Limb (tissue), 2 donors: ENCODE results near the gene ERC2.

Source experiments
- DNase-seq, 2 donors: peaks; one replicate each; pipeline ENCODE4 v3.0.0-alpha.2; 2016; ENCODE audit errors: extremely low spot score in 2 of 2

Gene ERC2

DNA sequence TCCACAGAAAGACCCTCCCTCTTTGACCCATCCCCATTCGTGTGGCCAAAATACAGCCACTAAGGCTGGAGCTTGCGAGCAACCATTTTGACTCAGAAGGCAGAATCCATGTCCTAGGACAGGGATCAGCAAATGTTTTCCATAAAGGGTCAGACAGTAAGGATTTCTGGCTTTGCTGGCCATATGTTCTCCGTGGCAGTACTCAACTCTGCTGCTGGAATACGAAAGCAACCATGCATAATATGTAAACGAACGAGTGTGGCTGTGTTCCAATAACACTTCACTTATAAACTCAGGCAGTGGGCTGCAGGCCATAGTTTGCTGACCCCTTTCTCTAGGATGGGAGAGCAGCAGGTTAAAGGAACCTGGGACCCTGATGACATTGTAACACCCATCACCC is 903.5 kb downstream of the ERC2 start:
- DNase-seq: no peak

DNA sequence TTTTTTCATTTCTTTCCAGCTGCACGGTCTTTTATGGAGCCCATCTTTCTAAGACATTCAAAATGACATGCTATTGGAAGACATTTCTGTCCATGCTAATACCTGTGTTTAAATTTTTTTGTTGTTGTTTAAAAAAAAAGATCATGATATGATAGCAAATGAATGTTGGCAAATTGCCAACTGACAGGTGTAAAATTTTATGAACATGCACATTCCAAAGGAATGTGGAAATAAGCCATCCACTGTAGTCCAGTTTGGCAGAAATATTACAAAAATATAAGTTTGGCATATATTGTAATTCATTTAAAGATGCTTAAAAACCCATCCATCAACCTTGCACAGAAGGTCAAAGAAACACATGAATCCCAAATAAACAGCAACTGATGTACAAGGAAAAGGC is 905.6 kb downstream of the ERC2 start:
- DNase-seq: no peak

DNA sequence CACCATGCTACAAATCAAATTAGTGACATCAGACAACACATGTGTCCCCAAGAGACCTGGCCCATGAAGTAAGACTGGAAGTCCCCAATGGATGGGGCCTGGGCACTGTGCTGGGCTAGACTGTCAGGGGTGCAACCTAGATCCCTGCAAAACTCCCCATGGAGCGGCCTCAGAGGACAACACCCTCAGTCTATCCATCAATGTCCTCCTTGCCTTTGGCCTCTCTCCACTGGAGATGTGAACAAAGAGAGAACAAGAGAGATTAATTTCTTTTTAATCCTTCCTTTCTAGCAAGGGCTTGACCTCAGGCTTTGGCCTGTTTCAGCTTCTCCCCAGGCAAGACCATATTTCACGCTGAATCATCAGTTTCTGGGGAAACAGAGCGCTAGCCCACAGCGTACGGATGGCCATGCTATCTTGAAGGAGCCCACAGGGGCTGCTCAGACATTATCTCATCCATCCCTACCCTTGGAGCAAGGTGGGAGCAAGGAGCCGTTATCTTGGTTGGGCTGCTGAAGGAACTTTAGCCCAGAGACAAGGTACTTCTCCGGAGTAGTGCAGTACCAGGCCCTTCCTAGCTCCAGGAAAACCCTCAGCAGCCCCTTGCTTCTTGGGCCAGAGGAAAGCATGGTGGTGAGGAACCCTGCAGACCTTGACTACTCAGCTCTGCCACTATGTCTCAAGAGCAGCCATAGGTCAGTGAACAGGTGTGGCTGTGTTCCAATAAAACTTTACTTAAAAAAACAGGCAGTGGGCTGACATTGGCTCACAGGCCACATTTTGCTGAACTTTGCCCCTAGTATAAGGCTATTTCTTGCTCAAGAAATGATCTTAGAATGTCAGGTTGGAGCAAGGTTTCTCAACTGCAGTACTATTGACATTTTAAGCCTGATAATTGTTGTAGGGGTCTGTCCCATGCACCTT is 908.5 kb downstream of the ERC2 start:
- no peak for DNase-seq

DNA sequence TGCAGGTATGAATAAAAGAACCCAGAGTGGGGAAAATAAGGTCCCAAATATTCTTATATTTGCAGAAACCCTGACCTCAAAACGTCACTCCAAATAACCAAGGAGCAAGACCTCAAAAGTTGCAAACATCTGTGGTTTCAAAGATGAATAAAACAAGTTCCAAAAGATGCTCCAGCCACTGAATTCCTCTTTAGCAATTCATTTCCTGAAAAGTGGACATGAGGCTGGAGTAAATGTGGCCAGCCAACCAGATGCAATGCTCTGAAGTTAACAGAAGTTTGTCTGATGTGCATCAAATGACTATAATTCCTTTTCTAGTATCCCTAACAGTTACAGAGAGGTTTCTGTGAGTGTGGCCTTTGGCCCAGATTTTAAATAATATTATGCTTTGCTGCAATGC is 910.0 kb downstream of the ERC2 start:
- no peak for DNase-seq

DNA sequence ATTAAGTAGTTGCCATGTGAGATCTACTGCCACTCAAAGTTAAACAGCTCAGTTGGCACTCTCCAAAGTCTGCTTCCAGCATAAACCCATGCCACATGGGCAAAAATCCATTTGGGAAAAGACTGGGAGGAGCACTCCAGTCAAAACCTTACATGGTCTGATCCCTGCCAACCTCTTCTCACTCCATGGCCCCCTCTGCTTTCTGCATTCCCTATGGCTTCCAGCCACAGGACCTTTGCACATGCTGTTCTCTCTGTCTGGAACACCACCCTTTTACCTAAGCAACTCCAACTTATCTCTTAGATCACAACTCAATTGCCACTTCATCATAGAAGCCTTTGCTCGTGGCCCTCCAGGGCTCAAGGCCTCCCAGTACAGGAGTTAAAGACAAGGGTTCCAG is 910.7 kb downstream of the ERC2 start:
- DNase-seq: no peak

DNA sequence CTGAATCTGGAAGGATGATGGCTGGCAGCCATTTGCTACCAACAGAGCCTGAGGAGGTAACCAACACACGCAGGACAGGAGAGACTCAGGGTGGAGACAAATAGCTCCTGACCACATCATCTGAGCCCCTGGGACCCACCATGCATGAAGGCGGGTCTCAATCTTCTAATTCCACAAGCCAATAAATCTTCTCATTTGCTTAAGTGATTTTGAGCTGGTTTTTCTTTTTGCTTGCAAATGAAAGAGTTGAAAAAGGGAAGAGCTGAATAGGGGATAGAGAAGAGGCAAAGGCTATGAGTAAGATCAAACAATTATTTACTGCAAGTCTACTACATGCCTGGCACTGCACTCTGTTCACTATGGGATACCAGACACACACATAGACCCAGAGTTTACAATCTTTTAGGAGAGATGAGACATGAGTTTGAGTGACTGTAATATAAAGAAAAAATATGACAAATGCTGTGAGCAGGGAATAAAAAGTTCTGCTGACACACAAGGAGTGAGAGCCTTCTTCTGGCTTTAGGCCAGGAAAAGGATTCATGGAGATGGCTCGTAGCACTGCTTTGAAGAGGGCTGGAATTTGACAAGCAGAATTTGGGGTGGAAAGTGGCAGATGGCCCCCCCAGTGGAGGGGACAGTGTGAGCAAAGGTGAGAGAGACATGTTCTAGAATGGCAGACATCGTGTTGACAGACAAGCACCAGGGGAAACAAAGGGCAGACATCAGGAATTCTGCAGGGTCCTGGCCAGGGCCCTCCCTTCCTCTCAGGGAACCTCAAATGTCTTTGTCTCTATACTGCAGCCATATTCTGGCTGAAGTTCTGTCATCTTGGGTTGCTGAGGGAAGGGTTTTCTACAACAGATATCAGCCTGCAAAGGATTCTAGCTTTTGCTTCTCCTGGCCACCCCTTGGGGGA is 911.4 kb downstream of the ERC2 start:
- DNase-seq: no peak

DNA sequence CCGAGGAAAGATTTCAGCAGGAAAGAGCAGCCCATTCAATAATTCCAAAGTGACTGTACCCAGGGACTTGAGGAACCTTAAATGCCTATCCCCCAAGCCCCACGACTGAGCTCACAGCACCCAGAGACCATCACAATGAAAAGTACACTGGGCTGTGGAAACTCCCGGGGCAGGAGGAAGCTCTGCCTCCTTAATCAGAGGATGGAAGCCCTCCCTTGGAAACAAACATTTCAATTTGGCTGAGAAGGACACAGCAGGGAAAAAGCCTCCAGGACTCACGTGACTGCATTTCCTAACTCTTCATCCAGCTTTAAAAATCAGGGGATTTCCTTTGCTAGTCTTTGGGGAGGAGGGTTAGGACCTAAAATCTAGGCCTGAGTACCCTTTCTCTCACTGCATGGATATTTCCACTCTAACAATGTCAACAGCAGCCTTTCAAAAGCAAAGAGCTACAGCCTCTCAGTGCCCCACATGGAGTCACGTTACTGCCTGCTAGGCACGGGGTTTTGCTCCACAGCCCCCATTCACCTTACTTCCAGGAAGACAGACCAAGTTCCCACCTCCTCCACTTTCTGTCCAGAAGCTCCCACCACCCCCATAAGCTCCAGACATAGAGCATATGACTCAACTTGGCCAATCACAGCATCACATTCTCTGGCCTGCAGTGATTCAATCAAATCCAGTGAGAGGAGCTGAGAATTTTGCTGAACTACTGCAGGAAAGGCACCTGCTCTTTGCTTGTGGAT is 912.2 kb downstream of the ERC2 start:
- no peak for DNase-seq

DNA sequence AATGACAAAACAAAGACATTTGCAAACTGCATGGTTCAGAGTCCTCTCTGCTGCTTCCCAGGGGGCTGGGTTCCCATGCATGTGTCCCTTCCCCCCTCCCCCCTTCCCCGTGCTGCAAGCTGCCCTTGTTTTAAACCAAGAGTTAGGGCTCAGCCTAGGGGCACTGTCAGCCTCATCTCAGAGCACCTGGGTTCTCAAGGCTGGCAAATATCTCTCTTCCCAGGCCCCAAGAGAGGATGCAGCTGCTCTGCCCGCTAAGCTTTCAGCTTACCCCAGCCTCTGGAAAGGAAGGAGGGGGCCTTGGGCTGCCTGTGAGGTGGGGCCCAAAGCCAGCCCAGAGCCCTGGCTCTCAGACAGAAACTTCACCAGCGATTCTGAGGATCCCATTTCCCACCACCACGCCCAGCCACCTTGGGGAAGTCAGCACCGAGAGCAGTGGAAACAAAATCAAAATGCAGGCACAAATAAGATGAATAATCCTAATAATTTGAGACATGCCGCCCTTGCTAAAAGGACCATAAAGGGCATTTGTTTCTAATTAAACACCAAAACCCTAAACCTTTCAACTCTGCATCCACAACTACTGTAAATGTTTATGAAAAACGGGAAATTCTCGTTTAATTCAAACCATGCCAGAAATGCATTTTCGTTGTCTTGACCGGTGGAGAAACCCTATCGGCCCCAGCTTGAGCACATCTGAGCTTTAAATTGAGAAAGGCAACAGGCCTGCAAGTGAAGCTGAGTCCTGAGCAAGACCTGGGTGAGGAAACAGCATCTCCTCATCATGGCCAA is 913.4 kb downstream of the ERC2 start:
- peak in 1 of 2 donors; percentile 47 for DNase-seq

DNA sequence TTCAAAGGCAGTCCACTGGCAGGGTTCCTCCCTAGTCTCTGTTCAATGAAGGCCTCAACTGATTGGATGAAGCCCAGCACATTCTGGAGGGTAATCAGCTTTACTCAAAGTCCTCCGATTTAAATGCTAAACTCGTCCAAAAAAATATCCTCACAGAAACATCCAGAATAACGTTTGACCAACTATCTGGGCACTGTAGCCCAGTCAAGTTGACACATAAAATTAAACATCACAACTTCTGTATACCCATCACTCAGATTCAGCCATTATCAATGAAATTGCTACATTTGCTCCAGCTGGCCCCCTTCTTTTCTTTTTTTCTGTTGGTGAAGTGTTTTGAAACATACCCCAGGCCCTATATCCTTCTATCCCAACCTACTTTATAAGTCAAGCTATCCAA is 916.6 kb downstream of the ERC2 start:
- no peak for DNase-seq

DNA sequence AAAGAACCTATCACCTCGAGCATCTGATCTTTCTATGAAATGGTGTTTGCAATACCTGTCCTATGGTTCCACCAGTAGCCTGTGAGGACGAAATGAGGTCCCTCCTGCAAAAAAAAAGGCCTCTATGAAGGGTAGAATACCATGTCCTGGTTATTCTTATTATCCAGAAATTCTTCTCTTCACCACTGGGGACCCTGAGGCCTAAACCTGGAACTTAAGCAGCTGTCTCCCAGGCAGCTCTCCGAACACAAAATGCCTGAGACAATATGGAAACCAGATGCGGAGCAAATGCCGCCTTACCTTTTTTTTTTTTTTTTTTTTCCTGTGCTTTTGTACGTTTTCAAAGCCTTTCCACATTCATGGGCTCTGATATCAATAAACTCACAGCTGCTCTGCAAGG is 919.1 kb downstream of the ERC2 start:
- DNase-seq: peak in 1 of 2 donors; percentile 66

DNA sequence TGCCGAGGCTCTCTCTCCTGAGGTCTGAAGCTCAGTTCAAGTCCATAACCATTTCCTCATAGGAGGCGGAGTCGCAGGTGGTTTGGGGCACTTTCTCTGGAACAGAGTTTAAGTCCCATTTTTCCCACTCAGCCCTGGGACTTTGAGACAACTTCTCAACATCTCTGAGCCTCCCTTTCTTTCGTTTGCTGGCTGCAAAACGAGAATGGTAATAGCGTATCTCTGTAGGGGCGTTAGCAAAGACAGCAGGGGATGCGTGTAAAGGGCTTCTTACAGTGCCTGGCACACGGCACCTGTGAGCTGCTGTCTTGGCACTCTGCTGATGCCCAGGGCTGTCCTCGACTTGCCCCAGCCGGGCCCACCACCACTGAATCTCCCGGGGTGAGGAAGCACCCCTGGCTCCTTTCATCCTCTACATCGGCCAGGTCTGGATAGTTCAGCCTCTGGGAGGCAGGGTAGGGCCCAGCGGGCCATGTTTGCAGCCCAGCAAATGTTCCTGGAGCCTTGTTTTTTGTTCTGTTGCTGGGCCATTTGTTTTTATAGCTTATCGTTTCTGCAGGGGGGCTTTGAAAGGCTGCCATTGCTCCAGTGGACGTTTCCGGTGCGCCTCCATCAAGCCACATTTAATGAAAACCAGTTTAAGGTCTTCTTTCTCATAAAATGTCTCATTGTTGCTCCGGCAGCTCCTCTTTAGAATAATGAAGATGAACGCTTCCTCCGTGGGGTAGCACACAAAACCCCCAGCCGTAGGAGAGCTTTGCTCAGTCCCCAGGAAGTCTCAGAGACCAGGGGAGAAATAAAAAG is 921.2 kb downstream of the ERC2 start:
- no peak for DNase-seq

DNA sequence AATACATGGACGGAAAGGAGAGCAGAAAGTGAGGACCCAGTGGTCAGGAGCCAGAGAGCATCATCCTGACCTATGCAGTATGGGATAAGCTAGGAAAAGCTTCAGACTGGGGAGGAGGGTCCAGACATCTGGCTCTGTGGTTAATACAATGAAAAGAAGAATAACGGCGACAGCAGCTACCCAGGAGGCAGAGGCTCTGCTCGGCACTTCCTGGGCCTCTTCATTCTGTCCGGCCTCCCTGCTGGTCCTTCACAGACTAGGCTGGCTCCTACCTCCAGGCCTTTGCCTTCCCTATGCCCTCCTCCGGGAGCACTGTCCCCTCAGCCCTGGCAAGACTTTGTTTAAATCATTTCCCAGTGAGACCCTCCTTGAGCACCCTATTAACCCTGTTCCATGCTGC is 922.3 kb downstream of the ERC2 start:
- no peak for DNase-seq

DNA sequence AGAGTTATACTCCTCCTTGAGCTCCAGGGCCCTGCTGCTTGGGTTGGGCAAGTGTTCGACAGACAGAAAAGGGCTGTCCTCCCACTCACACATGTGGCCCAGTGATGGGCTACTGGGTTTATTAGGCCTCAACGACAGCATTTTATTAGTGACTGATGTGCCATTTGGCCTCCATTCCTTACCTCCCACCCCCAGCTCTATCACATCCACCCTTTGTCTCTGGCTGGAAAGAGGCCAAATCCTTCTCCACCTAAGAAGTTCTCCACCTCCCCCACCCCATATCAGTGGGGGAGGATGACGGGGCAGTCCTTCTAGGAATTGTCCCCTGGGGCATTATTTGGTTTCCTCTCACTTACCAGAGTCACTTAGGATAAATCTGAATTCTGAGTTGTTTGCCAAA is 924.0 kb downstream of the ERC2 start:
- DNase-seq: no peak

DNA sequence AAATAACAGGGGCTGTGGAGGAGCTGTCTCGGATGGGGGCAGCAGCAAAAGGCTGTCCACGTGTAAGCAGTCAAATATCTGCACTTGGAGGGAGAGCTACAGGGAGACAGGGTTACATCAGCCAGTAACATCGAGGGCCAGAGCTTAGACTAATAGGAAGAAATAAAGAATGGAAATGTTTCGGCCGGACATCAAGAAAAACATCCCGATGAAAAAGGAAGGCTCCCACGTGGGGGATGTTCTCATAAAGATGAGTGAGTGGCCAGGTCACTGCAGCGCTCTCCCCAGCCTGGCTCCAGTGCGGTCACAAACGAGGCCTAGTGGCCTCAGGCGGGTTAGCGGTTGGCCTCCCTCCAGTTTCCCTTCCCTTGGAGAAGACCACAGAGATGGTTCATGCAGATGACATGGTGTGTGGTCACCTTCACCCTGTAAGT is 925.1 kb downstream of the ERC2 start:
- no peak for DNase-seq

DNA sequence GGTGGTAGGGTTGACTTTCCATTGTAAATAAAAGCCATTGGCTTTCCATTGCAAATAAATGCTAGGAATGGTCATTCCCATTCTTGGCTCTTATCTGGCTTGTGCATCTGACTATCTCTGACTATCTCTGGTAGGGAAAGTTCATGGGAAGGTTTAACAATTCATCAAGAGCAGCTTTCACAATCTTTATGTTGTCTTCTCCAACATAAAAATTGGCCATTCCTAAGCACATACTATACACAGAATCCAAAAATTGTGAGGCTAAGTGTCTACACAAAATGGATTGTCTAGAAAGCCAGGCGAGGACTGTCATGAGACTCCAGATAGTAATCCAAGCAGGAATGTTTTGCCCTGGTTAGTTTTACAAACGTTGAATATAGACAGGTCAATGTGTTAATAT is 926.8 kb downstream of the ERC2 start:
- no peak for DNase-seq

DNA sequence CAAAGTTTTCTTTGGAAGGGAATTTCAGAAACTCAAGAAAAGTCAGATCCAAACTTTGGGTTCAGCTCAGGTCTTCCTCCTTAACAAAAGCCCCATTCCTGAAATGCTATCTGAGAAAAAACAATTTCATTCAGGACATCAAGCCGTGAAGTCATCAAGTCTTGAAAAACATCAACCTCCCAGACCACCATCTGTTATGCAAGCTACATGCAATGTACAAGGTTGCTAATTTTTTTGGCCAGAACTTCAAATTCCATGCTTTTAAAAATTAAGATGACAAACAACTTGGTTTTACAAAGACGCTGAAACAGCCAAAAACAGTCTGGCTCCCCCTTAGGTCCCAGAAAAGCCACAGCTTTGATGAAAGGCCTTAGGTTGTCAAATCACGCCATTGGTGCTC is 927.3 kb downstream of the ERC2 start:
- no peak for DNase-seq

DNA sequence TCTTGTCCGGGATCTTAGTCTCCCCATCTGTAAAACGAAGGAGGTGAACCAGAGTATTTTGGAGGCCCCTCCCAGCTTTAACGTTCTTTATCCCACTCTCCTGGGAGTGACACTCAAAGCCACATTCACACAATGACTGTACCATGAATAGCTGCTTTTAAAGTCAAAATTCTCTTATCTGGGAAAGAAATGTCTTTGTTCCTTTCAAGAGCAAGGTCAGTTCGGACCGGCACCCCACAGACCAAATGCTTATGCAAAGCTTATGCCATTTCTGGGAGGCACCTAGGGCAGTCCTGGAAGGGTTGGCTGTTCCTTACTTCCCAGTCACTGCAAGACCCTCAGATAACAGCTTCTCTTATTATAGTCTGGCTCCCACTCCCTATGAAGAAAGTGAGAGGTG is 927.7 kb downstream of the ERC2 start:
- no peak for DNase-seq

DNA sequence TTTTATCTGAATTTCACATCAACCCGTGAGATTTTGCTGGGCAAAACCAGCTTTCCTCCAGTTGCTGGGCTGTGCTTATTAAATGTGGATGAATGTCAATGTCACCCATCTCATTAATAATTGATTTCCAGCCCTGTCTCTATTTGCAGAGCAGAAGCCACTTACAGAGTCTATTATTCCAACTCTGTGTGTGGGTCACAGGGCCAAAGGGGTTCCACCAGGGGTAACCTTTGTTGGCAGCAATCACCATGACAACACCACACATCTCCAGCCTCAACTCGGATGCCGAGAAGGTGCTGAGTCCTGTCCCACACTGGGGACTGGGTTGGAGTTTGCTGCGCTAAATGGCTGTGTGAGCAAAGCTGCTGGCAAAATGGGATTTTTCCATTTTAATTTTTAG is 930.1 kb downstream of the ERC2 start:
- no peak for DNase-seq

DNA sequence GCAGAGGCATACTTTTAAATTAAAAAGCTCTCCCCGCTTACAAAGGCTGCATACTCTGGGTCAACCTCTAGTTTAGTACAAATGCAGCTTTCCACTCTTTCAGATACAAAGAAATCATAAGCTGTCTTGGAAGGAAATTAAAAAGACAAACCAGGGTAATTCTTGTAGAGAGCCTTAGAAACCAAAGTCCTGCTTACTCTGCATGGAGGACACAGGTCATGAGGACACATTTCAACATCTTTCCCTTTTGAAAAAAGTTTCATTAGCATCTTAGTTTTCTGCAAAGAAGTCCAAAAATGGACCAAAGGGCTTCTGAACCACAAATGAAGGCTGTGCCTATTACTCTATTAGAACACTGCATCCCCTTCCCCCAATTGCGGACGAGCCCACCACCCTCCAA is 930.7 kb downstream of the ERC2 start:
- no peak for DNase-seq

DNA sequence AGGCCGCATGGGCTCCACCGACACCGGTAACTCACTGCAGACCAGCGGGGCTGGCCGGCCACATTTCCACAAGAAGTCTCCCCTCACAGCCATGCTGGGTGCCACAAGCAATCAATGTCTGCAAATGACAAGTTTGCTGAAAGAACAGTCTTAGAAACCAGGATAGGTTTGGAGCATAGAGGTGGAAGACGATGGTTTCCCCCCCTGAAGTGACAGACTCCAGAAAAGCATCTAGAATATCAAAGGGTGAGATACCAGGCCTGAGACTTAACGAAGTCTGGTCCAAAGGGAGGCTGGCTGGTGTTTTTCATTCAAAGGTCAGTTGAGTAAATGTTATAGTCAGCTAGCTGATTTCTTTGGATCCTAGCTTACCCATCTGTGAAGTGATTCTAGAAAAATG is 931.1 kb downstream of the ERC2 start:
- no peak for DNase-seq
